Mucosa of gallbladder (tissue), 1 donor: ENCODE measurements around the gene C19orf73. TPM values are rescaled to one million over a fixed set of nuclear protein-coding genes. Genes with fewer than 3 reads are reported as not detected.

Experiments used
- total RNA-seq: library from RNA; stranded (reverse); gene quantifications from one replicate; pipeline ENCODE4 v1.2.1, GENCODE V29; 2021
- donor health status: DM: no; HTN: no; CAD: no.

Gene C19orf73
- total RNA-seq, 1 donor from 2014 or later: 2.7 TPM

Other genes with a start within 250 kb of the C19orf73 start
- gene PPP1R15A, start 246.7 kb downstream of the C19orf73 start, total RNA-seq: 42.7 TPM
- 0.75 TPM for gene TULP2, start 220.4 kb downstream of the C19orf73 start, total RNA-seq
- gene NUCB1, start 218.8 kb downstream of the C19orf73 start, total RNA-seq: 292 TPM
- 1.9 TPM for gene DHDH, start 185.4 kb downstream of the C19orf73 start, total RNA-seq
- gene BAX, start 164.3 kb downstream of the C19orf73 start, total RNA-seq: 110 TPM
- gene FTL, start 153.8 kb downstream of the C19orf73 start, total RNA-seq: 4,398 TPM
- gene GYS1, start 125.8 kb downstream of the C19orf73 start, total RNA-seq: 41.3 TPM
- 60.3 TPM for gene RUVBL2, start 125.3 kb downstream of the C19orf73 start, total RNA-seq
- gene LHB, start 102.1 kb downstream of the C19orf73 start, total RNA-seq: not detected
- gene CGB3, start 94.8 kb downstream of the C19orf73 start, total RNA-seq: not detected
- not detected for gene CGB2, start 87.3 kb downstream of the C19orf73 start, total RNA-seq
- gene CGB1, start 82.2 kb downstream of the C19orf73 start, total RNA-seq: not detected
- gene CGB5, start 75.3 kb downstream of the C19orf73 start, total RNA-seq: not detected
- not detected for gene CGB8, start 70.0 kb downstream of the C19orf73 start, total RNA-seq
- gene CGB7, start 61.4 kb downstream of the C19orf73 start, total RNA-seq: 0.14 TPM
- 0.26 TPM for gene NTF4, start 54.3 kb downstream of the C19orf73 start, total RNA-seq
- not detected for gene KCNA7, start 46.4 kb downstream of the C19orf73 start, total RNA-seq
- gene SNRNP70, start 33.7 kb downstream of the C19orf73 start, total RNA-seq: 300 TPM
- 6.8 TPM for gene LIN7B, start 4.8 kb downstream of the C19orf73 start, total RNA-seq
- 9.7 TPM for gene PPFIA3, start 401 bp upstream of the C19orf73 start, total RNA-seq
- 2.1 TPM for gene HRC, start 36.3 kb upstream of the C19orf73 start, total RNA-seq
- gene TRPM4, start 38.6 kb upstream of the C19orf73 start, total RNA-seq: 145 TPM
- 0.86 TPM for gene SLC6A16, start 206.0 kb upstream of the C19orf73 start, total RNA-seq
- 27.5 TPM for gene CD37, start 216.3 kb upstream of the C19orf73 start, total RNA-seq
- gene TEAD2, start 243.3 kb upstream of the C19orf73 start, total RNA-seq: 18.0 TPM
- not detected for gene DKKL1, start 244.7 kb upstream of the C19orf73 start, total RNA-seq